HCT116 (cell line): Measurements from ENCODE around the gene MTFR1L. TPM values are rescaled to one million over a fixed set of nuclear protein-coding genes. Genes with fewer than 3 reads are reported as not detected.

Experiments
- ATAC-seq: fragments of 200-7000 bp; cut with Tn5 transposase; 2 replicates; pipeline ENCODE4 v1.9.1; 2020; ENCODE audit warnings: mild to moderate bottlenecking, moderate library complexity
- BruUV-seq: library from RNA; stranded (reverse); fragments of 400-500 nt; replicated peaks from 2 replicates; lab custom pipeline; 2021; lab: Mats Ljungman, UMichigan
- CTCF ChIA-PET: fragments of 300-600 bp; sonication (Branson Sonifier 250); formaldehyde crosslinking; loops from one replicate; lab custom pipeline; 2021; ENCODE audit warnings: antibody characterized with exemption; lab: Charles Lee
- POLR2A ChIA-PET: fragments of 300-600, 350-600 bp; sonication (Branson Sonifier 250); formaldehyde crosslinking; loops from one replicate; lab custom pipeline; 2021; ENCODE audit warnings: antibody characterized with exemption; lab: Charles Lee
- RAD21 ChIA-PET, 2 experiments: fragments of 300-600 bp; sonication (Branson Sonifier 250); formaldehyde crosslinking; loops; one replicate each; lab custom pipeline; 2023; ENCODE audit warnings: low total read pairs in 2 of 2; ENCODE audit not compliant: uncharacterized antibody in 2 of 2, unreplicated experiment in 2 of 2, low non-redundant PET in 1 of 2; lab: Charles Lee
- DNase-seq: peaks from one replicate; pipeline ENCODE4 v3.0.0-alpha.2; 2010; ENCODE audit warnings: low read depth, low spot score
- H2AFZ ChIP-seq: fragments of 200-600 bp; shearing (Covaris generic), sonication (generic); 2 replicates; pipeline ENCODE4 v1.6.1; 2017; ENCODE audit warnings: low read depth, mixed run types, mixed read lengths, antibody characterized with exemption, low read length; ENCODE audit not compliant: poor library complexity, severe bottlenecking
- H3K27ac ChIP-seq: 2 replicates; pipeline ENCODE4 v1.5.1; 2012; ENCODE audit warnings: low read depth, low read length
- H3K27me3 ChIP-seq: fragments of 200-600 bp; sonication (generic); 2 replicates; pipeline ENCODE4 v1.6.1; 2016; ENCODE audit warnings: mixed run types, low read length, mixed read lengths; ENCODE audit not compliant: insufficient read depth
- H3K36me3 ChIP-seq, 2 experiments: fragments of 200-500 bp in 1 of 2; fragments of 200-600 bp in 1 of 2; sonication (Bioruptor generic) in 1 of 2; sonication (generic) in 1 of 2; 2 replicates each; pipeline versions ENCODE4 v1.5.1 to v1.6.1; 2014 to 2016; ENCODE audit warnings: low read length in 2 of 2, inconsistent platforms in 1 of 2, mixed read lengths in 1 of 2, mixed run types in 1 of 2; ENCODE audit not compliant: insufficient read depth in 2 of 2, control insufficient read depth in 1 of 2
- H3K4me1 ChIP-seq, 2 experiments: fragments of 200-600 bp in 1 of 2; sonication (generic) in 1 of 2; 2 replicates each; pipeline versions ENCODE4 v1.5.1 to v1.6.1; 2012 to 2017; ENCODE audit warnings: low read length in 2 of 2, inconsistent platforms in 1 of 2, mild to moderate bottlenecking in 1 of 2, mixed read lengths in 1 of 2, mixed run types in 1 of 2, moderate library complexity in 1 of 2; ENCODE audit not compliant: insufficient read depth in 2 of 2, control insufficient read depth in 1 of 2
- H3K4me2 ChIP-seq: fragments of 200-600 bp; sonication (generic); 2 replicates; pipeline ENCODE4 v1.6.1; 2017; ENCODE audit warnings: mixed run types, low read length, mixed read lengths
- H3K4me3 ChIP-seq, 2 experiments: fragments of 200-600 bp in 1 of 2; sonication (generic) in 1 of 2; replicated peaks in 1 of 2; 2 replicates each; pipeline ENCODE4 v1.5.1; 2011 to 2016; ENCODE audit warnings: low read length in 2 of 2, control low read depth in 1 of 2, low read depth in 1 of 2, mild to moderate bottlenecking in 1 of 2, mixed read lengths in 1 of 2, mixed run types in 1 of 2
- H3K79me2 ChIP-seq: fragments of 200-600 bp; sonication (generic); 2 replicates; pipeline ENCODE4 v1.6.1; 2017; ENCODE audit warnings: mild to moderate bottlenecking, mixed run types, low read length, moderate library complexity, mixed read lengths; ENCODE audit not compliant: insufficient read depth
- H3K9ac ChIP-seq: fragments of 200-600 bp; sonication (generic); 2 replicates; pipeline ENCODE4 v1.6.1; 2016; ENCODE audit warnings: low read length, mixed read lengths
- H3K9me2 ChIP-seq: fragments of 200-600 bp; sonication (generic), shearing (Covaris generic); 2 replicates; pipeline ENCODE4 v1.6.1; 2017; ENCODE audit warnings: mixed run types, mild to moderate bottlenecking, moderate library complexity; ENCODE audit not compliant: insufficient read depth
- H3K9me3 ChIP-seq, 2 experiments: fragments of 200-500 bp in 1 of 2; fragments of 200-600 bp in 1 of 2; sonication (Bioruptor generic) in 1 of 2; sonication (generic) in 1 of 2; 2 replicates each; pipeline ENCODE4 v1.6.1; 2014 to 2017; ENCODE audit warnings: low read length in 2 of 2, mixed read lengths in 2 of 2, inconsistent platforms in 1 of 2, low read depth in 1 of 2, mild to moderate bottlenecking in 1 of 2, mixed run types in 1 of 2, moderate library complexity in 1 of 2; ENCODE audit not compliant: control insufficient read depth in 1 of 2, insufficient read depth in 1 of 2
- H4K20me1 ChIP-seq: fragments of 200-600 bp; sonication (generic), shearing (Covaris generic); 2 replicates; pipeline ENCODE4 v1.6.1; 2017; ENCODE audit warnings: mixed run types, mild to moderate bottlenecking, moderate library complexity; ENCODE audit not compliant: insufficient read depth
- EGR1 ChIP-seq: IDR thresholded peaks from 2 replicates; pipeline ENCODE4 v1.6.1; 2012; ENCODE audit warnings: low read depth
- ELF1 ChIP-seq: IDR thresholded peaks from 2 replicates; pipeline ENCODE4 v1.6.1; 2012; ENCODE audit warnings: low read depth, borderline replicate concordance
- EZH2 ChIP-seq: fragments of 200-600 bp; sonication (generic); IDR thresholded peaks from 2 replicates; pipeline ENCODE4 v1.6.1; 2017; ENCODE audit warnings: antibody characterized with exemption, mixed run types
- MAX ChIP-seq: IDR thresholded peaks from 2 replicates; pipeline ENCODE4 v1.6.1; 2012
- POLR2A ChIP-seq: IDR thresholded peaks from 2 replicates; pipeline ENCODE4 v1.7.0; 2011; ENCODE audit warnings: borderline replicate concordance; ENCODE audit not compliant: insufficient read depth, insufficient read length; ENCODE audit errors: extremely low read depth
- POLR2AphosphoS5 ChIP-seq: IDR thresholded peaks from 2 replicates; pipeline ENCODE4 v1.6.1; 2011; ENCODE audit warnings: mild to moderate bottlenecking, low read depth, low read length, moderate library complexity
- RAD21 ChIP-seq: IDR thresholded peaks from 2 replicates; pipeline ENCODE4 v1.6.1; 2012; ENCODE audit warnings: low read depth, mild to moderate bottlenecking
- SRF ChIP-seq: IDR thresholded peaks from 2 replicates; pipeline ENCODE4 v1.6.1; 2012; ENCODE audit warnings: low read depth
- ZFX ChIP-seq: fragments of 450-650 bp; IDR thresholded peaks from 2 replicates; pipeline ENCODE4 v1.6.1; 2017
- ZNF274 ChIP-seq: fragments of 200-500 bp; sonication (Bioruptor generic); IDR thresholded peaks from 2 replicates; pipeline ENCODE4 v1.6.1; 2014; ENCODE audit warnings: mild to moderate bottlenecking, low read depth, low read length, inconsistent platforms
- intact Hi-C: fragments of 100-400 bp; cut with micrococcal nuclease; formaldehyde crosslinking; loops from 2 replicates; pipeline ENCODE4 v1.10.0; 2022
- total RNA-seq: library from RNA; stranded (reverse); gene quantifications from one replicate; pipeline ENCODE4 v1.2.1, GENCODE V29; 2021; ENCODE audit not compliant: unreplicated experiment
- TF ChIP-seq, protein P1 (sequence below): IDR thresholded peaks from 2 replicates; pipeline ENCODE4 v1.6.1; 2011; ENCODE audit warnings: mild to moderate bottlenecking, low read length, moderate library complexity; ENCODE audit not compliant: insufficient replicate concordance; ENCODE audit errors: extremely low read depth
- TF ChIP-seq, protein P2 (sequence below): IDR thresholded peaks from 2 replicates; pipeline ENCODE4 v1.6.1; 2012; ENCODE audit warnings: low read depth

MTFR1L gene
- total RNA-seq, 1 experiment from 2014 or later = 35.8 TPM

GRCh38 chr1:25773441-25774125 lies 46.2 kb upstream of the MTFR1L start:
- H4K20me1 ChIP-seq = no peaks in the 10 kb centered on the region
- ChIA-PET POLR2A (no interaction called here), CTCF (no interaction called here), RAD21 (no interaction called here)
- H3K4me1 ChIP-seq = peaks cover 9 to 13% of the 10 kb centered on the region in 2 experiments
- no peak for DNase-seq
- TF ChIP-seq POLR2AphosphoS5 (no peak), POLR2A (no peak), ZFX (no peak), EZH2 (no peak), RAD21 (no peak), ZNF274 (no peak), EGR1 (no peak), SRF (no peak), MAX (no peak), ELF1 (no peak)
- TF ChIP-seq, protein P1, sequence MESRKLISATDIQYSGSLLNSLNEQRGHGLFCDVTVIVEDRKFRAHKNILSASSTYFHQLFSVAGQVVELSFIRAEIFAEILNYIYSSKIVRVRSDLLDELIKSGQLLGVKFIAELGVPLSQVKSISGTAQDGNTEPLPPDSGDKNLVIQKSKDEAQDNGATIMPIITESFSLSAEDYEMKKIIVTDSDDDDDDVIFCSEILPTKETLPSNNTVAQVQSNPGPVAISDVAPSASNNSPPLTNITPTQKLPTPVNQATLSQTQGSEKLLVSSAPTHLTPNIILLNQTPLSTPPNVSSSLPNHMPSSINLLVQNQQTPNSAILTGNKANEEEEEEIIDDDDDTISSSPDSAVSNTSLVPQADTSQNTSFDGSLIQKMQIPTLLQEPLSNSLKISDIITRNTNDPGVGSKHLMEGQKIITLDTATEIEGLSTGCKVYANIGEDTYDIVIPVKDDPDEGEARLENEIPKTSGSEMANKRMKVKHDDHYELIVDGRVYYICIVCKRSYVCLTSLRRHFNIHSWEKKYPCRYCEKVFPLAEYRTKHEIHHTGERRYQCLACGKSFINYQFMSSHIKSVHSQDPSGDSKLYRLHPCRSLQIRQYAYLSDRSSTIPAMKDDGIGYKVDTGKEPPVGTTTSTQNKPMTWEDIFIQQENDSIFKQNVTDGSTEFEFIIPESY = no peak
- TF ChIP-seq, protein P2, sequence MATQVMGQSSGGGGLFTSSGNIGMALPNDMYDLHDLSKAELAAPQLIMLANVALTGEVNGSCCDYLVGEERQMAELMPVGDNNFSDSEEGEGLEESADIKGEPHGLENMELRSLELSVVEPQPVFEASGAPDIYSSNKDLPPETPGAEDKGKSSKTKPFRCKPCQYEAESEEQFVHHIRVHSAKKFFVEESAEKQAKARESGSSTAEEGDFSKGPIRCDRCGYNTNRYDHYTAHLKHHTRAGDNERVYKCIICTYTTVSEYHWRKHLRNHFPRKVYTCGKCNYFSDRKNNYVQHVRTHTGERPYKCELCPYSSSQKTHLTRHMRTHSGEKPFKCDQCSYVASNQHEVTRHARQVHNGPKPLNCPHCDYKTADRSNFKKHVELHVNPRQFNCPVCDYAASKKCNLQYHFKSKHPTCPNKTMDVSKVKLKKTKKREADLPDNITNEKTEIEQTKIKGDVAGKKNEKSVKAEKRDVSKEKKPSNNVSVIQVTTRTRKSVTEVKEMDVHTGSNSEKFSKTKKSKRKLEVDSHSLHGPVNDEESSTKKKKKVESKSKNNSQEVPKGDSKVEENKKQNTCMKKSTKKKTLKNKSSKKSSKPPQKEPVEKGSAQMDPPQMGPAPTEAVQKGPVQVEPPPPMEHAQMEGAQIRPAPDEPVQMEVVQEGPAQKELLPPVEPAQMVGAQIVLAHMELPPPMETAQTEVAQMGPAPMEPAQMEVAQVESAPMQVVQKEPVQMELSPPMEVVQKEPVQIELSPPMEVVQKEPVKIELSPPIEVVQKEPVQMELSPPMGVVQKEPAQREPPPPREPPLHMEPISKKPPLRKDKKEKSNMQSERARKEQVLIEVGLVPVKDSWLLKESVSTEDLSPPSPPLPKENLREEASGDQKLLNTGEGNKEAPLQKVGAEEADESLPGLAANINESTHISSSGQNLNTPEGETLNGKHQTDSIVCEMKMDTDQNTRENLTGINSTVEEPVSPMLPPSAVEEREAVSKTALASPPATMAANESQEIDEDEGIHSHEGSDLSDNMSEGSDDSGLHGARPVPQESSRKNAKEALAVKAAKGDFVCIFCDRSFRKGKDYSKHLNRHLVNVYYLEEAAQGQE = no peak
- no peak overlapping the region for H3K4me3 ChIP-seq
- H3K27me3 ChIP-seq = no peaks in the 10 kb centered on the region
- no peaks in the 10 kb centered on the region for H3K9me2 ChIP-seq
- no peak overlapping the region for H3K27ac ChIP-seq
- intact Hi-C loops = no loop called here
- no peak overlapping the region for H2AFZ ChIP-seq
- H3K9me3 ChIP-seq = no peaks in the 10 kb centered on the region
- H3K36me3 ChIP-seq = no peaks in the 10 kb centered on the region
- no peaks in the 10 kb centered on the region for H3K79me2 ChIP-seq
- ATAC-seq = no peak
- peak overlapping the region; percentile 39 for H3K4me2 ChIP-seq
- no peak overlapping the region for H3K9ac ChIP-seq
- BruUV-seq = no TSS peak
